ENCODE data around the gene DLG5. TPM values are rescaled to one million over a fixed set of nuclear protein-coding genes. Genes with fewer than 3 reads are reported as not detected.

DLG5 gene
- total RNA-seq, 2 donors from 2014 or later, result 72.3 to 134 TPM

GRCh38 chr10:77794256-77795142 lies 132.1 kb downstream of the DLG5 start:
- H3K27ac ChIP-seq, result no peak overlapping the region
- 93% methylated on average over 22 of the region's 23 CpGs for WGBS
- H3K4me1 ChIP-seq (replicated peaks), result peaks cover 8% of the 10 kb centered on the region
- H3K36me3 ChIP-seq, result peaks cover 8 to 23% of the 10 kb centered on the region in 2 donors
- no peak for DNase-seq (ENCODE audit: low spot score)
- H3K27me3 ChIP-seq (replicated peaks; ENCODE audit: insufficient read depth), result no peaks in the 10 kb centered on the region
- H3K4me3 ChIP-seq, result no peak overlapping the region
- TF ChIP-seq POLR2AphosphoS5 (IDR thresholded peaks at IDR 0.05) (no peak), POLR2A (IDR thresholded peaks at IDR 0.05) (no peak), CTCF (IDR thresholded peaks at IDR 0.05) (no peak)
- intact Hi-C loops (cut with DNase I), result no loop called here
- no peaks in the 10 kb centered on the region for H3K9me3 ChIP-seq

- 64% methylated on average over 6 of the region's 7 CpGs for WGBS
- no peaks in the 10 kb centered on the region for H3K27me3 ChIP-seq (replicated peaks; ENCODE audit: insufficient read depth)
- intact Hi-C loops (cut with DNase I), result no loop called here
- H3K4me1 ChIP-seq (replicated peaks), result peaks cover 8% of the 10 kb centered on the region
- H3K9me3 ChIP-seq, result no peaks in the 10 kb centered on the region
- TF ChIP-seq POLR2AphosphoS5 (IDR thresholded peaks at IDR 0.05), result no peak
- peaks cover 8 to 23% of the 10 kb centered on the region in 2 donors for H3K36me3 ChIP-seq
- DNase-seq (ENCODE audit: low spot score), result no peak
- no peak overlapping the region for H3K4me3 ChIP-seq
- H3K27ac ChIP-seq, result no peak overlapping the region
Measured at GRCh38 chr10:77793831-77794230, 132.7 kb downstream of the DLG5 start.

- Histone ChIP-seq H3K36me3 (peaks cover 8 to 23% of the 10 kb centered on the region in 2 donors), H3K4me1 (replicated peaks) (no peaks in the 10 kb centered on the region), H3K4me3 (no peak overlapping the region), H3K27me3 (replicated peaks; ENCODE audit: insufficient read depth) (no peaks in the 10 kb centered on the region), H3K9me3 (no peaks in the 10 kb centered on the region), H3K27ac (no peak overlapping the region)
- no peak for DNase-seq (ENCODE audit: low spot score)
- TF ChIP-seq POLR2A (IDR thresholded peaks at IDR 0.05), result no peak
- TF ChIP-seq CTCF (IDR thresholded peaks at IDR 0.05), result no peak
- no peak for TF ChIP-seq POLR2AphosphoS5 (IDR thresholded peaks at IDR 0.05)
- intact Hi-C loops (cut with DNase I), result no loop called here
- WGBS, result 86% methylated on average over 12 of the region's 12 CpGs
Measured at GRCh38 chr10:77792155-77792554, 134.4 kb downstream of the DLG5 start.

GRCh38 chr10:77791506-77791905 lies 135.0 kb downstream of the DLG5 start:
- intact Hi-C loops (cut with DNase I), result no loop called here
- no peak for DNase-seq (ENCODE audit: low spot score)
- H3K36me3 ChIP-seq, result peaks cover 8 to 21% of the 10 kb centered on the region in 2 donors
- TF ChIP-seq POLR2AphosphoS5 (IDR thresholded peaks at IDR 0.05) (no peak), POLR2A (IDR thresholded peaks at IDR 0.05) (no peak), CTCF (IDR thresholded peaks at IDR 0.05) (no peak)
- no peaks in the 10 kb centered on the region for H3K9me3 ChIP-seq
- H3K27me3 ChIP-seq (replicated peaks; ENCODE audit: insufficient read depth), result no peaks in the 10 kb centered on the region
- H3K27ac ChIP-seq, result no peak overlapping the region
- no peaks in the 10 kb centered on the region for H3K4me1 ChIP-seq (replicated peaks)
- 69% methylated on average over 7 of the region's 7 CpGs for WGBS
- no peak overlapping the region for H3K4me3 ChIP-seq

- Histone ChIP-seq H3K27me3 (replicated peaks; ENCODE audit: insufficient read depth) (no peaks in the 10 kb centered on the region), H3K9me3 (no peaks in the 10 kb centered on the region), H3K27ac (no peak overlapping the region), H3K36me3 (peaks cover 0 to 9% of the 10 kb centered on the region in 2 donors), H3K4me3 (no peak overlapping the region), H3K4me1 (replicated peaks) (no peaks in the 10 kb centered on the region)
- TF ChIP-seq POLR2A (IDR thresholded peaks at IDR 0.05) (no peak), CTCF (IDR thresholded peaks at IDR 0.05) (no peak)
- WGBS, result 93% methylated on average over 7 of the region's 7 CpGs
- no peak for DNase-seq (ENCODE audit: low spot score)
- intact Hi-C loops (cut with DNase I), result no loop called here
Measured at GRCh38 chr10:77789861-77790260, 136.7 kb downstream of the DLG5 start.

Data from prostate gland (tissue), 2 donors.